GM19025 (cell line): Measurements from ENCODE around the gene FZD7.

Experiments used
- ATAC-seq: cut with Tn5 transposase; IDR thresholded peaks from one replicate; pipeline ENCODE4 v1.9.1; 2021; ENCODE audit warnings: mild to moderate bottlenecking, low read depth, moderate library complexity; ENCODE audit not compliant: unreplicated experiment

The FZD7 gene

DNA sequence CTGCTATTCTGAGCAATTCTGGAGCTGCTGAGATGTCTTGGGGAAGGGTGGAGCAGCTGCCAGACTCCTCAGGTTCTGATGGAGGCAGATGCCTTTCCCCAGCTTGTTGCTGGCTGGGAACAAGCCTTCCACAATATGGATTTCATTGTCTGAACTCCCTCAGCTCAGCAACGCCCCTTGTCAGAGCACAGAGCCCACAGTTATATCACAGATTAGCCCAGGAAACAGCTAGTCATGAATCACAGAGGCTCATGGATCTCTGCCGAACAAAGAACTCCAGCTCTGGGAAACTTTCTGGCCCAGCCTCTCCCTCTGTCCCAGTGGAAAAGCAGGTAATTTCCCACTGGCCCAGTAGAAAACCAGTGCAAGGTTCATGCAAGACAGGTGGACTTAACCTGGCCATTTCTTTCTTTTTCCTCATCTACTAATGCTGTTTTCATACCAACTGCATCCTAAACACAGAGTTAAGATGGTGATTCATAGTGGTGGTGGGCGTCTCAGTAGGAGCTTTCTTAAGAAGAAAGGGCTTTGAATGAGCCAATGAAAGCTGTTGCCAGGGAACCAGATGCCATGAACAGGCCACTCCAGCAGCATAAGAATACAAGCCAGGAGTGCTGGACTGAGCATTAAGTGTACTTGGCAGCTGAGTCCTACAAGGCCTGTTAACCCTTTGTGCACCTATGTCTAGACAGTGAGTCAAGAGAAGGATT is 30.7 kb downstream of the FZD7 start:
- no peak for ATAC-seq

DNA sequence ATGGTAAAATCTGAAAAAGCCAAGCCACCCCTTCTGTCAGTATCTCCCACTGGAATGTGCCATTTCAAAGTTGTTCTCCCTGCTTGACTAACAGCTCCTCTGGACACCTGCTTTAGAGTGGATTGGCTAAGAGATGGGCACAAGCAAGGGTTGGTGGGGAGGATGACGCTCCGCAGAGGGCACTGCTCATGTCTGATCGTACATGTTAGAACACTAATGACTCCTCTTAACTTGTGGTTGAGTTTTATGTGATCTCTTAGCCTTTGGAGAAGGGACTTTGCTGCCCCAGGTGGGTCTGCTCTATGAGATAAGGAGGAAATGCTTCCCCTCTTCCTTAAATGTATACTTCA is 31.2 kb downstream of the FZD7 start:
- ATAC-seq, result no peak

DNA sequence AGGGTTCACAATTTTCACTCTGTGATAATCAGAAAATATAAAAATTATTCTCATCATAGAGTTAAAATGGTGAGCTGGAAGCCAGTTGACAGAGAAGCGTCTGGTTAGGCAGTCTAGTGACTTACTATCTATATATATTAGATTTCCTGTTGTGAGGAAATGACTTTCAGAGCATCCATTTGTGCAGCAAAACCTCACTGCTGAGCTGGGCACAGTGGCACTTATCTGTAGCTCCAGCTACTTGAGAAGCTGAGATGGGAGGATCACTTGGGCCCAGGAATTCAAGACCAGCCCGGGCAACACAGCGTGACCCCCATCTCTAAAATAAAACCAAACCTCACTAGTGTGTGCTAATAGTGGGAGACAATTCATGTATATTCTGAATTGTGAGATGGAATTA is 32.2 kb downstream of the FZD7 start:
- ATAC-seq, result no peak

DNA sequence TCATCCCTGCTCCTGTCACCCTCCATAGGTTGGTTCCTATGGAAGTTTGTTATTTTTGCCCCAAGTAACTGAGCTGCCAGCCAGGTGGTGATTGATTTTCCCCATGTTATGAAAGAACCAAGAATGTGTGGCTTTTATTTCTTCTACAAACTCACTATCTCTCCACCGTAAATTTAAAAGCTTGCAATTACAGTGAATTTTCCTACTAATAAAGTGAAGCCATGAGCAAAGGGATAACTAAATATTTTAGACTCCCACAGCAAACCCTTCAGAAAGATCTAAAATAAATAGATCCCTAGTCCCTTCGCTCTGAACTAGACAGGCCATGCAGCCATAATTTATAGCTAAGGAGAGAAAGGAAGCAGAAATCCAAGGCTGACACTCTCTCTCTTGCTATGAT is 33.2 kb downstream of the FZD7 start:
- ATAC-seq, result no peak

DNA sequence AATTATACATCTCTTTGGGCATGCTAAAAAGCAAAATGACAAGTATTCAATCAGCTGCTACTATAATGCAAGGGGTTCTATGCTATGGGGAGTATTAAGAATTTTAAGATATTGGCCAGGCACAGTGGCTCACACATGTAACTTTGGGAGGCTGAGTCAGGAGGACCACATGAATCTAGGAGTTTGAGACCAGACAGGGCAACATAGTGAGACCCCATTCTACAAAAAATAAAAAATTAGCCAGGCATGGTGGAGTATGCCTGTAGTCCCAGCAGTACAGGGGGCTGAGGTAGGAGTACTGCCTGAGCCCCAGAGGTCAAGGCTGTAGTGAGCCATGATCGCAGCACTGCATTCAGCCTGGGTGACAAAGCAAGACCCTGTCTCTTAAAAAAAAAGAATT is 33.9 kb downstream of the FZD7 start:
- no peak for ATAC-seq

DNA sequence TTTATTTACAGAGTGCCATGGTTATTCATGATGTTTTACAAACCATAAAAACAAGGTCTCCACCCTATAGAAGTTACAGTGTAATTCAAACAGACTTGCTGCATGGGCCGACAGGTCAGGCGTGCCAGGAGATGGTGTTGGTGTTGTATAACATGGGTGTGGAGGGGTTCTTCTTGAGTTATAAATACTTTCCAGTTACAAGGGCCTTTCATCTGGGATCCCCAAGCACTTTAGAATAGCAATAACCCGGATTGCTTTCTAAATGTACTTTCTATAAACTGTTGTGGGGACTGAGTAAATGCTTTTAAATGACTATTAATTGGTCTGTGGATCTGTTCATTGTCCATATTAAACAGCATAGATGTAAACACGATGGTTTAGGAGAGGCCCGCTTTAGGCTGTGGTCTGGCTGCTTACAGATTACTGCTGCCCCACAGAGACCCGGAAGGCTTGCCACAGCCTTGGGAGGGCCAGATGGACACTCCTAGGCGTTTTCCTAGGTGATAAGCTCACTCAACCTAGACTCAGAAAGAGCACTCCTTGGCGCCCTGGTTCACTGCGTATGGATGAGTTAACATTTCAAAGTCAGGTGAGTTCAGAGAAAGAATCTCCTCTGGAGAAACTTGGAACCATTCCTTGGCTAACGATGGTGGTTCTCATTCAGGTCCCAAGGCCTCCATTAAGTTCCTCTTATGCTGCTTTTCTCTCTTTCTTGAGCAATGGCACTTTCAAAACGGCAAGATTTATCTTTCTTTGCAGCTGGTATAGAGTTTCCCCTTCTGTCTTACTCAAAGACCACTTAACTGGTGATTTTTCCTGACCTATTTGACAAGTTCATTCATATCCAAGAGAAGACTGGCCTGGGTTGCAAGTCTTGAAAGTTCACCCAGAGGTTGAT is 35.8 kb downstream of the FZD7 start:
- no peak for ATAC-seq

DNA sequence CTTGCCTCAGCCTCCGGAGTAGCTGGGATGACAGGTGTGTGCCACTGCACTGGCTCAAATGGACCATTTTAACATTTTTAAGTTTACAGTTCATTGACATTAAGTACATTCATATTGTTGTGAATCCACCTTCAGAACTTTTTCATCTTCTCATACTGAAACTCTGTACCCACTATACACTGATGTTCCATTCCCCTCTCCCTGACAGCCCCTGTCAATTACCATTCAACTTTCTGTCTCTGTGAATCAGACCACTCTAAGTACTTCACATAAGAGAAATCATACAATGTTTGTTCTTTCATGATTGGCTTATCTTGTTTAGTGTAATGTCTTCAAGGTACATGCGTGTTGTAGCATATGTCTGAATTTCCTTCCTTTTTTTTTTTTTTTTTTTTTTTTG is 37.5 kb downstream of the FZD7 start:
- no peak for ATAC-seq

DNA sequence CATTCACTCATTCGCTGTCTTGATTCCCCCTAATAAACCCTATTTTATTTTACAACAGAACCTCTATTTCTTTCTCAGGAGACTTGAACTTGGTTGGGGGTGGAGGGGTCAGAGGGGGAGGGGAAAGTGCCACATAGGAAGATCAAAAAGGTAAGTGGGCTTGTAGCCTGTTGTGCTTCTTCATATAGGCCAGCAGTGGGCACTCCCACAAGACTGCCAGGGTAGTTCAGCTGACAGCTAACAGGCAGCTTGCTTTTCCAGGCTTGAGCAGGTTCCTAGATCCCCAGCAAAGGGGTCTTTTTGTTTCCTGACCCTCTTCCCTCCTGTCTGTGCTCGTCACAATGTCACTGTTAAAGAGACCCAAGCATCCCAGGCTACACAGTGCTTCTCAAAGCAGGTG is 38.6 kb downstream of the FZD7 start:
- ATAC-seq, result no peak

DNA sequence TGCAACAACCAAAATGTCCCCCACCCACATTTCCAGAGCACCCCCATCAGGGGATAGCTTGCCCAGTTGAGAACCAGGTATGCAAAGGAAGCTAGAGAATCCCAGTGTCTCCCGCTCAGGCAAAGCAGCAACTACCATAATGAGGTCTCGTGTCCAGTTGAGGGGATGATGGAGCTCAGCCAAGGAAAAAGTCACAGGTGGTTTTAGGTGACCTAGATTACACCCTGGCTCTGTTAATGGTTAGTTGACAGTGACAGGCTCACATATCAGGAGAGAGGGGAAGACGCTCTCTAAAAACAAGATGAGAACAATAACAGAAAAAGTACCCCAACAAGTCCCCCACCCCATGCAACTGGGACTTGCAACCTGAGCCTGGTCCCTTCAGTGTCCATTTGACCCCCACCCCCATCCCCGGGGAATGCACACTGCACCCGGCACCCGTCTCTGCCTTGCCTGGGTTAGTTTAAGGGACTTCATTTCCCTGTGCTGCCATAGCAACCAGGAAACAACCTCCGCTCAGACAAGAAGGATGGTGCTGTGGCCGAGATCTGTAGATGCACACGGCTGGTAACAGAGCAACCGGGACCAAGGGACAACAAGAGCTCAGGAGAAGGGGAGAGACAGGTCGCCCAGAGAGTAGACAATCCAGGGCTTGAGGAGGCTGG is 39.2 kb downstream of the FZD7 start, which contains the start of gene KIAA2012:
Gene KIAA2012, plus strand, starts transcription at position 519 of the 665 bp plus-strand sequence. CDS start 373 bp downstream, outside the sequence.
- ATAC-seq, result no peak

DNA sequence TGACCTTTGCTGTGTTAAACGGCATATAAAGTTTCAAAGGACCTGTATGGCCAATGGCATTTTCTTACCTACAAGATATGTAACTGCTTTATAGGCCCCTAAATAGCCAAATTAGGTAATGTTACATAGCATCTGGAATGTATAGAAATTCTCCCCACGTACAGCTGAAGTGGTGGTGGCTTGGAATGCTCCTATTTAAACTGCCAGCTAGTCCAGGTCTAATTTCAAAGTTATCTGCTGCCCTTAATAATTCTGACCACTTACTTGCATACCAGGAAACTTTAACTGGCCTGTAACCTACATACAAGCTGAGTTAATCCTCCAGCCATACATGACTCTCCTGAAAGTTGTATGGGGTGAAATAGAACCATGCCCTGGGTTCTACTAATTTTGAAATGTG is 40.7 kb downstream of the FZD7 start:
- ATAC-seq, result no peak

DNA sequence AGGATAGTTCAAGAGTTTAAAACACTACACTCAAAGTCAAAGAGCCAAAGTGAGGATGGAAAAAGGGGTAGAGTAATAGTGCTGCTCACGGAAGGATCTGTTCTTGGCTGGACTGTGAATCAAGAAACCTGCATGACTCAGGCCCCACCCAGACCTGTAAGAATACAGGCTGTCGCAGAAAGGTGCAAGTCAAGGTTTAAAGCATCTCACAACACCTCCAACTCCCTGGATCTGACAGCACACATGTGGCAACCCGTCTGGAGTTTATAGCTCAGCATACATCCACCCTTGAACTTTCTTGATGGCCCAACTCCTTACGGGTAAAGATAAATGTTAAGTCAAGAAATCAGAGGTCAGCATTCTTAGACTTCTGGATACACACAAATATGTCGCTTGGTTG is 45.7 kb downstream of the FZD7 start:
- ATAC-seq, result no peak

DNA sequence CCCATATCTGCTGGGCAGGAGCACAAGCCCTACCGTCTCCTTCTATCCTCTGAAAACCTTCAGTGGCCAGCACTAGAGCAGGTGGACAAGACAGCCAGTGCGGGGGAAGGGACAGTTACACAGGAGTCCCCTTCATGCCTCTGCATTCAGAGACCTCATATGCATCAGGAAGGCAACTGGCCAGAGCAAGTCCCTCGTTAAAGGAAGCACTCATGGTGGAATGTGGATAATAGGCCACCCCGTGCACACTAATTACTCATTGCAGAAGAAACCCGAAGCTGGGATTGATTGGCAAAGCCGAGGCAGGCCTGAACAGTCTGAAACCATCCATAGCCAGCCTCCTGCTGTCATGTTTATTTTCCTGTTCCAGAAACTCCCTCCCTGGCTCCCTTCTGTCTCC is 50.6 kb downstream of the FZD7 start:
- no peak for ATAC-seq
